ENCODE data around the gene MSMP. TPM values are rescaled to one million over a fixed set of nuclear protein-coding genes. Genes with fewer than 3 reads are reported as not detected.

Gene MSMP
- total and polyA plus RNA-seq, 10 of the 15 experiments (the other 5 are each of a cell fraction or from before 2014, with no cell fraction given) = 0.33 to 2.4 (median 0.86) TPM; not detected in 4

GRCh38 chr9:35746583-35746982, 7.5 kb downstream of the MSMP start:
- Histone ChIP-seq H3K4me1 (ENCODE audit: control insufficient read depth, insufficient read depth, low read length) (peaks cover 4% of the 10 kb centered on the region), H3K4me2 (ENCODE audit: control insufficient read depth, insufficient read depth) (peak overlapping the region; percentile 91), H3K9me3 (replicated peaks; ENCODE audit: control insufficient read depth, insufficient read depth, low read length) (no peaks in the 10 kb centered on the region), H3K79me2 (ENCODE audit: control insufficient read depth, insufficient read depth, low read length) (peaks cover 51% of the 10 kb centered on the region), H2AFZ (ENCODE audit: control insufficient read depth, low read depth, low read length) (no peak overlapping the region), H3K27me3 (replicated peaks in 1 of 2; ENCODE audit: control insufficient read depth in 2 of 2, insufficient read depth in 2 of 2, low read length in 1 of 2) (no peaks in the 10 kb centered on the region), H3K4me3 (peak overlapping the region; percentile 99), H3K27ac (ENCODE audit: control insufficient read depth, insufficient read depth) (peak overlapping the region; percentile 13; the same call in 1 of the 2 replicates), H3K36me3 (ENCODE audit: control insufficient read depth in 2 of 2, insufficient read depth in 2 of 2, low read length in 1 of 2) (peaks cover 4 to 25% of the 10 kb centered on the region in 2 experiments), H3K9ac (ENCODE audit: control insufficient read depth, insufficient read depth, low read length) (peak overlapping the region; percentile 82), H4K20me1 (ENCODE audit: control insufficient read depth, insufficient read depth) (no peaks in the 10 kb centered on the region; the same call in 1 of the 2 replicates)
- BruUV-seq (replicated peaks) = no TSS peak
- ATAC-seq = no peak
- no peak for DNase-seq (ENCODE audit: low read depth, low spot score)
- in situ Hi-C loops (cut with MboI) (no loop called here), intact Hi-C loops (cut with micrococcal nuclease; ENCODE audit: unreplicated experiment) (no loop called here)
- WGBS (ENCODE audit: insufficient coverage, insufficient replicate concordance, low lambda C conversion rate, missing lambda C conversion rate) = 92% methylated on average over 3 of the region's 3 CpGs
- ChIA-PET POLR2A (interaction anchor here (0.9 to 6.2 kb wide), 5 partner anchors 10 to 67 kb away, joined by 3 to 70 read pairs (median 6); partner anchors contain the start of genes CREB3 and TLN1), RAD21 (ENCODE audit: unreplicated experiment) (interaction anchor here (0.8 to 5.0 kb wide), 5 partner anchors 11 to 88 kb away, joined by 4 to 74 read pairs (median 6); partner anchors contain the start of genes CCDC107, CREB3, RMRP and TLN1), CTCF (interaction anchor here (1.0 to 9.5 kb wide), 13 partner anchors 8 to 143 kb away, joined by 3 to 147 read pairs (median 4); partner anchors contain the start of genes CCDC107, CREB3, RMRP and TLN1), SMC1A (ENCODE audit: uncharacterized antibody, unreplicated experiment) (interaction anchor here (0.7 to 4.1 kb wide), 9 partner anchors 8 to 136 kb away, joined by 3 to 39 read pairs (median 5); partner anchors contain the start of genes CREB3 and TLN1)
- no peak for TF ChIP-seq MEF2B (IDR thresholded peaks at IDR 0.05; ENCODE audit: partially characterized antibody, poor library complexity, severe bottlenecking)
- no peak for TF ChIP-seq SMC3 (IDR thresholded peaks at IDR 0.05; ENCODE audit: borderline replicate concordance, low read length)
- no peak for TF ChIP-seq EZH2 (IDR thresholded peaks at IDR 0.05; ENCODE audit: borderline replicate concordance, control insufficient read depth, low read depth, low read length)
- TF ChIP-seq EED (IDR thresholded peaks at IDR 0.05; ENCODE audit: low read depth) = no peak
- no peak for TF ChIP-seq ZSCAN29 (IDR thresholded peaks at IDR 0.05)
- TF ChIP-seq NRF1 (conservative IDR thresholded peaks at IDR 0.05; ENCODE audit: low read depth, low read length) = no peak
- TF ChIP-seq RELA (IDR thresholded peaks at IDR 0.05; ENCODE audit: borderline replicate concordance, partially characterized antibody) = no peak
- no peak for TF ChIP-seq STAT3 (IDR thresholded peaks at IDR 0.05; ENCODE audit: low read depth, low read length)
- TF ChIP-seq ZNF24 (IDR thresholded peaks at IDR 0.05) = no peak
- TF ChIP-seq NBN (IDR thresholded peaks at IDR 0.05) = no peak
- TF ChIP-seq, protein P1, sequence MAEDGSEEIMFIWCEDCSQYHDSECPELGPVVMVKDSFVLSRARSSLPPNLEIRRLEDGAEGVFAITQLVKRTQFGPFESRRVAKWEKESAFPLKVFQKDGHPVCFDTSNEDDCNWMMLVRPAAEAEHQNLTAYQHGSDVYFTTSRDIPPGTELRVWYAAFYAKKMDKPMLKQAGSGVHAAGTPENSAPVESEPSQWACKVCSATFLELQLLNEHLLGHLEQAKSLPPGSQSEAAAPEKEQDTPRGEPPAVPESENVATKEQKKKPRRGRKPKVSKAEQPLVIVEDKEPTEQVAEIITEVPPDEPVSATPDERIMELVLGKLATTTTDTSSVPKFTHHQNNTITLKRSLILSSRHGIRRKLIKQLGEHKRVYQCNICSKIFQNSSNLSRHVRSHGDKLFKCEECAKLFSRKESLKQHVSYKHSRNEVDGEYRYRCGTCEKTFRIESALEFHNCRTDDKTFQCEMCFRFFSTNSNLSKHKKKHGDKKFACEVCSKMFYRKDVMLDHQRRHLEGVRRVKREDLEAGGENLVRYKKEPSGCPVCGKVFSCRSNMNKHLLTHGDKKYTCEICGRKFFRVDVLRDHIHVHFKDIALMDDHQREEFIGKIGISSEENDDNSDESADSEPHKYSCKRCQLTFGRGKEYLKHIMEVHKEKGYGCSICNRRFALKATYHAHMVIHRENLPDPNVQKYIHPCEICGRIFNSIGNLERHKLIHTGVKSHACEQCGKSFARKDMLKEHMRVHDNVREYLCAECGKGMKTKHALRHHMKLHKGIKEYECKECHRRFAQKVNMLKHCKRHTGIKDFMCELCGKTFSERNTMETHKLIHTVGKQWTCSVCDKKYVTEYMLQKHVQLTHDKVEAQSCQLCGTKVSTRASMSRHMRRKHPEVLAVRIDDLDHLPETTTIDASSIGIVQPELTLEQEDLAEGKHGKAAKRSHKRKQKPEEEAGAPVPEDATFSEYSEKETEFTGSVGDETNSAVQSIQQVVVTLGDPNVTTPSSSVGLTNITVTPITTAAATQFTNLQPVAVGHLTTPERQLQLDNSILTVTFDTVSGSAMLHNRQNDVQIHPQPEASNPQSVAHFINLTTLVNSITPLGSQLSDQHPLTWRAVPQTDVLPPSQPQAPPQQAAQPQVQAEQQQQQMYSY (CRISPR knock-in tag; IDR thresholded peaks at IDR 0.05) = no peak
- no peak for TF ChIP-seq FOS (IDR thresholded peaks at IDR 0.05; ENCODE audit: borderline replicate concordance, extremely low read depth, insufficient read length)
- no peak for FAIRE-seq

Data from GM12878 (cell line).